ENCODE data around the gene CHTOP. TPM values are rescaled to one million over a fixed set of nuclear protein-coding genes. Genes with fewer than 3 reads are reported as not detected.
"Not testable (repeated sequence)": the region's sequence is repeated elsewhere in the genome, so short reads cannot be mapped to it uniquely, and the experiment has no call there.

Gene CHTOP
- polyA plus RNA-seq (ENCODE audit: insufficient read length in 4 of 4): 100 to 1,000 TPM; 116 to 159 (median 133) TPM

- DNase-seq (ENCODE audit: low read depth in 4 of 4, low spot score in 2 of 4): peak; percentile 96 to 98 (median 96)
Measured at GRCh38 chr1:153633754-153634665, at the start of gene CHTOP. Gene CHTOP, plus strand, starts transcription at chr1:153634066. Its CDS starts 2,523 bp downstream, at chr1:153636589.

DNA sequence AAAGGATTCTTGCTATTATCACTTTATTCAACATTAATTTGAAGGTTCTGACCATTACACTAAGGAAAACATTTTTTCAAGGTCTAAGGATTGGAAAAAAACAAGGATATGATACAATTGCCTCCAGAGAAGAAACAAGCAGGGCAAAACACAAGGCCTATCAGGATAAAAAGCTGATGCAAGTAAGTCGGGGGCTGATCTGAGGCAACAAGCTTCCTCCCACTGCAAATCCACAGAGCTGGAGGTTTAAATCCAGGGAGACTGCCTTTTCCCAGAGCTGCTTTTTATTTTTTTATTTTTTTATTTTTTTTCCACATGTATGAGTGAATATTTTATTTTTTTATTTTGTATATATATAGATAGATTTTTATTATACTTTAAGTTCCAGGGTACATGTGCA is 48.9 kb upstream of the CHTOP start:
- DNase-seq (ENCODE audit: low read depth in 4 of 4, low spot score in 2 of 4): no peak

- DNase-seq (ENCODE audit: low read depth in 4 of 4, low spot score in 2 of 4): no peak
Measured at GRCh38 chr1:153586347-153586746, 47.5 kb upstream of the CHTOP start.

GRCh38 chr1:153587314-153587713 is 46.6 kb upstream of the CHTOP start:
- DNase-seq (ENCODE audit: low read depth in 4 of 4, low spot score in 2 of 4): no peak

DNA sequence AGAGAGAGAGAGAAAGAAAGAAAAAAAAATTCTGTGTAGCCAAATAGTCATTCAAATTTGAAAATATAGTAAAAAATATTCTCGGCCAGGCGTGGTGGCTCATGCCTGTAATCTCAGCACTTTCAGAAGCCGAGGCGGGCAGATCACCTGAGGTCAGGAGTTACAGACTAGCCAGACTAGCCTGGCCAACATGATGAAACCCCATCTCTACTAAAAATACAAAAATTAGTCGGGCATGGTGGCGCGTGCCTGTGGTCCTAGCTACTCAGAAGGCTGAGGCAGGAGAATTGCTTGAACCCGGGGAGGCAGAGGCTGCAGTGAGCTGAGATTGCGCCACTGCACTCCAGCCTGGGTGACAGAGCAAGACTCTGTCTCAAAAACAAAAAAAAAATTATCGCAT is 45.8 kb upstream of the CHTOP start:
- DNase-seq (ENCODE audit: low read depth in 4 of 4, low spot score in 2 of 4): not testable (repeated sequence)

DNA sequence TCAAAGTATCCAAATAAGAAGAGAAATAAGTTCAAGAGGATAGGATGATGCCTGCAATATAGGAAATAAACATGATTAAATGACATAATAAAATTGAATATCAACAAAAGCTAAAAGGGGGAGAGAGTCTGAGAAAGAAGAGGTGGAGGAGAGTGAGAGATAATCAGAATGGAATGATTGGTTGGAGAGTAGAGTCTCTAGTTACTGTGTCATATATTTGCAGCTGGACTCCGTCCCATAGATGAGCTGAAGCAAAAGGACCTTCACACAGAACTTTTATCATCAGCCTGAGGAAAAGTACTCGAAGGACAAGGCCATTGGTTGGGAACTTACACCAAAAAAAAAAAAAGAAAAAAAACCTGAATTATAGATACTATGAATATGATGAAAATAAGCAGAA is 45.4 kb upstream of the CHTOP start:
- DNase-seq (ENCODE audit: low read depth in 4 of 4, low spot score in 2 of 4): no peak

DNA sequence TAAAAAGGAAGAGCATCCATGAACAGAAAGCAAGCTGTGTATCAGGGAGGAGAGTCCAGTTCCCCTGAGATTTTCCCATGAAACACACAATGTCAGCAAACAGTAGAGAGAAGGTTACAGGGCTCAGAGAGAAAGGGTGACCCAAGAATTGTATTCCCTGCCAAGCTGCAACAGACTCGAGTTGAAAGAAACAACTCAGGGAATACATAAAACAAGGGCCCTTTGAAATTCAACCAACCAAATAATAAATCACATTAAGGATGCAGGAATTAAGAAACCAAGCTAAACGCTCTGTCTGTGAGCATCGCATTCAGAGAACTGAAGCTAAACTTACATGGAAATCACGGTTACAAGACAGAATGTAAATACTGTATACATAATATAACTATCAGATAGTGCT is 41.1 kb upstream of the CHTOP start:
- DNase-seq (ENCODE audit: low read depth in 4 of 4, low spot score in 2 of 4): no peak

GRCh38 chr1:153597206-153597605 is 36.7 kb upstream of the CHTOP start:
- no peak for DNase-seq (ENCODE audit: low read depth in 4 of 4, low spot score in 2 of 4)

DNA sequence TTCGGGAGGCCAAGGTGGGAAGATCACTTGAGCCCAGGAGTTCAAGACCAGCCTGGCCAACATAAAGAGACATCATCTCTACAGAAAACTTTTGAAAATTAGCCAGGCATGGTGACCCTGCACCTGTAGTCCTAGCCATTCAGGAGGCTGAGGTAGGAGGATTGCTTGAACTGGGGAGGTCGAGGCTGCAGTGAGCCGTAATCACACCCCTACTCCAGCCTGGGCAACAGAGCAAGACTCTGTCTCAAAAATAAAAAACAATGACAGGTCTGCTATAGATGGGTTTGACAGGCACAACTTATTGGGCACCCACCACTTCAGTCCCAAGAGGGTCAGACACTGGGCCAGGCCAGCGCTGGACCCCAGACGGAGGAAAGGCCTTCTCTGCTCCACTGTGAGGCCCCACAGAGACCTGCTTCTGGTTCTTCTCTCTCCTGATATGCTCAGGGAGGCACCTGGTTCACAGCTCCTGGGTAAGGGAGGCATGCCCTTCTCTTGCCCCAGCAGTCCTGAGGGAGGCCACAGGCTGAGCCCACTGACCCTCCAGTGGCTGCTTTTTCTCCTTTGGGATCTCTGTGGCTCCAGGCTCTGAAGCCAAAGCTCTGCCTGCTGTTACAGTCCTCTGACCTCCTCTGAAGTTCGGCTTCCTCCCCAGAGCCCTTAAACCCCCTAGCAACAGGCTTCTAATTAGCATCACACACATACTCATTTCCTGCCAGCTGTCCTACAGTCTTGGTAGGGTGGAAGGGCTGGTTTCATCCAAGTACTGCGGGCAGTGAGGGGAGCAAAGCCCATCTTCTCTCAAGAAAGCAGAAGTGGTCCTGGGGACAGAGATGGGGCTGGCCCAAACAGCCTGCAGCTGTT is 35.3 kb upstream of the CHTOP start:
- DNase-seq (ENCODE audit: low read depth in 4 of 4, low spot score in 2 of 4): peak in 1 of 4 donors; percentile 27

DNA sequence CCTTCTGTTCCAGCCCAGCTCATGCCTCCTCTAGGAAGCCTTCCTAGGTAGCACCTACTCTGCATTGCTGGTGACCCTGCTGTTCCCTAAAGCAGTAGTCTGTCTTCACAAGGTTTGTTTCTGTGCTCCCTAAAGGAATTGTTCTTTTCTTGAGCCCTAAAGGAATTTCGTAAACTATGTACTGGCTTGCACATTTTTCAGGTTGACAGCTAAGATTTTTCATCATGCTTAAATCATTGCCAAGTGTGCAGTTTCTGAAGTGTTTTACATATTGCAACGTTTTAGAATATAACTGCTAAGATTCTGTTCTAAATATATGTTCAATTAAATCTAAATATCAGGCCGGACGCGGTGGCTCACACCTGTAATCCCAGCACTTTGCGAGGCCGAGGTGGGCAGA is 34.0 kb upstream of the CHTOP start:
- no peak for DNase-seq (ENCODE audit: low read depth in 4 of 4, low spot score in 2 of 4)

GRCh38 chr1:153602749-153603148 is 31.1 kb upstream of the CHTOP start:
- DNase-seq (ENCODE audit: low read depth in 4 of 4, low spot score in 2 of 4): no peak

- DNase-seq (ENCODE audit: low read depth in 4 of 4, low spot score in 2 of 4): no peak
Measured at GRCh38 chr1:153606194-153606593, 27.7 kb upstream of the CHTOP start.

DNA sequence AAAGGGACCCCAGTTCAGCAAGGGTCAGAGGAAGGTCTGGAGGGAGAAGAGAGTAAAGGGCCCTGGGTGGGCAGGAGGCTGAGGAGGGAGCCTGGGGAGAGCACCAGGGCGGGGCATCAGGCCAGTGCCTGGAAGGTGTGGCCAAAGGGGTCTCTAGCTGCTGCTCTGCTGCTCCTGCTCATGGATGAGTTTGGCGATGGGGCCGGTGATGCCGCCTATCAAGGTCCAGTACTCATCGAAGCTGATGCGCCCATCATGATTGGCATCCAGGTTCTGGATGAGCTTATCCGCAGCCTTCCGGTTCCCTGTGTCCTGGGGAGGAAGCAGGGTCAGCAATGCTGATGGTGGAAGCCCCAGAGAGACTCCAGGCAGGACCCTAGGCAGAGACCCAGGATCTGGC is 26.5 kb upstream of the CHTOP start:
- DNase-seq (ENCODE audit: low read depth in 4 of 4, low spot score in 2 of 4): no peak

GRCh38 chr1:153608089-153608682 is 25.7 kb upstream of the CHTOP start:
- no peak for DNase-seq (ENCODE audit: low read depth in 4 of 4, low spot score in 2 of 4)

DNA sequence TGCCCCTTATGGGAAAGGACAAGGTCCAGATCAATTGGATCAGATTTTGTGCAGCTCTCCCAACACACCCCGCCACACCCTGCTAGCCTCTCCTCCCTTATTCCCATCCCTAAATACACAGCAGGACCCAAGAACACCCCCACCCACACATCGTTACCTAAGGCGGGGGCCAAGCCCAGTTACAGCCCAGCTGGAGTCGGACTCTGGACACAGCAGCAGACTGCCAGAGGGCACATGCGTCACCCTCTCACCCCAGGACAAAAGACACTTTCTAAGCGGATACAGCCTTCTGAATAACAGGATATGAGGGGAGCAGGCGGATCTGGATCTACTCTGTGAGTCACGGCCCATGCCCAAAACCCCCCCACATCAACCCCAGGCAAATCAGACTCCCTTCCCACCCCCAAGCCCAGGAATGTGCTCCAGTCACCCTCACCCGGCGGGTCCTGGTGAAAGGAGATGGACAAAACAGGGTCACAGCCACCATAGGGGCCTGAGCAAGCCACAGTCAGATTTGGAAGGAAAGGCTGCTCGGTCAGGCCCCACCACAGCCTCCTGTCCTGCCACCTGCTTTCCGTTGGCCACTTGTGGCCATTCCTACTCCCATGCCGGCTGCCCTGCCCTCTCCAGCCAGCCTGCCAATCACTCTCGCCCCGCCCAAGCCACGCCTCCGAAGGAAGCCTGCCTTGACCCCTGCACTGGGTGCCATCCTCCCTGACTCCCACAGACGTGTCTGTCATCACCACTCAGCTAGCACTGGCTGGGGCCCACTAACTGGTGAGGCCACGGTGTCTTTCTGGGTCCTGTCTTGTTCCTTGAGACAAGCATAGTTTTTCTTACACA is 24.9 kb upstream of the CHTOP start:
- DNase-seq (ENCODE audit: low read depth in 4 of 4, low spot score in 2 of 4): no peak

DNA sequence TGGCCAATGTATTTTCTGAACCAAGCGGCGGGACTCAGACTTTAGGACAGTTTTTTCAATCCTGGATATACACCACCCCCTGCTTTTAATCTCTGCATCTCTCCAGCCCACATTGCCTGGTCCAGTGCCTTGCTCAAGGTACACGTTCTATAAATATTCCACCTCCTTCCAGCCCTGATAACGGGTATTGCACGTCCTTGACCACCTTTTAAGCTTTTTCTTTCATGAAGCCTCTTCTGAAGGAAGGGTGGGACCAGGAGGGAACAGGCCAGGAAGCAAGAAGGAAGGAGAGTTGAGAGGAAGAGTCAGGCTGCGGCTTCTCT is 24.3 kb upstream of the CHTOP start:
- no peak for DNase-seq (ENCODE audit: low read depth in 4 of 4, low spot score in 2 of 4)

GRCh38 chr1:153610334-153610733 is 23.5 kb upstream of the CHTOP start:
- no peak for DNase-seq (ENCODE audit: low read depth in 4 of 4, low spot score in 2 of 4)

- no peak for DNase-seq (ENCODE audit: low read depth in 4 of 4, low spot score in 2 of 4)
Measured at GRCh38 chr1:153610811-153611301, 23.0 kb upstream of the CHTOP start.

- no peak for DNase-seq (ENCODE audit: low read depth in 4 of 4, low spot score in 2 of 4)
Measured at GRCh38 chr1:153611356-153611755, 22.5 kb upstream of the CHTOP start.

DNA sequence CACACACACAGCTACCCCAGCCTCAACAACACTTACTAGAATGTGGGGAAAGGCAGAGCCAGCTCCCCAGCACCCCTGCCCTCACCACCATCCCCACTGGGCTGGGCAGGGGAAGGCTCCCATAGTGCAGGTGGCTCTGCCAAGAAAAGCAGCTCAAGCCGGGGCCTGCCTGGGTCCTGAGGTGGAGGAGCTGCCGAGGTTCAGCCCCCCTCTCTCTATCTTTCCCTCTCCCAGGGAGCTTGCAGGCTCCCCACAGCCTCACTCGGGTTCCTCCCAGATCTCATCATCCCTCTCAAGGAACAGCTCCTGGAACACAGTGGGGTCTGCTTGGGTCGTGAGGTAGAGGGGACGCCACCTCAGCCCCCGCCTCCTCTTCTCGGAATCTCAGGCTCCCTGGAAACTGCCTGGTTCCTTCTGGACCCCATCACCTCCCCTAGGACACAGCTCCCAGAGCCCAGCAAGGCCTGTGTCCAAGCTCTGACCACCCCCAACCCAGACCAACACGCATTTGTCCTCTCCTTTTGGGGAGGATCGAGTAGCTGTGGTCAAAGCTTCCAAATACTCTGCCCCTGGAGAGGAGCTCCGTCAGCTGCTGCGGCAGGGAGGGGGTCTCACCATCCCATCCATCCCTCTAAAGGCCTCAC is 21.6 kb upstream of the CHTOP start:
- DNase-seq (ENCODE audit: low read depth in 4 of 4, low spot score in 2 of 4): no peak

Measured in left renal cortex interstitium (tissue), 4 donors.